Activated CD8-positive, alpha-beta T cell treated with anti-CD3 and anti-CD28 coated beads for 36 hours (primary cell): ENCODE results near the gene SV2B. TPM values are rescaled to one million over a fixed set of nuclear protein-coding genes. Genes with fewer than 3 reads are reported as not detected.

Source experiments
- ATAC-seq: fragments of 200-7000 bp; cut with Tn5 transposase; one replicate; pipeline ENCODE4 v1.10.0; 2021; ENCODE audit warnings: mild to moderate bottlenecking, moderate library complexity
- CTCF ChIA-PET: fragments of 350-600 bp; sonication (Branson Sonifier 250); formaldehyde crosslinking; loops from one replicate; lab custom pipeline; 2021; ENCODE audit warnings: antibody characterized with exemption; lab: Charles Lee
- POLR2A ChIA-PET: fragments of 350-600 bp; sonication (Branson Sonifier 250); formaldehyde crosslinking; loops from one replicate; lab custom pipeline; 2021; ENCODE audit warnings: antibody characterized with exemption; lab: Charles Lee
- DNase-seq: peaks from one replicate; pipeline ENCODE4 v3.0.0-alpha.2; 2020
- H3K27ac Mint-ChIP-seq: one replicate; pipeline ENCODE4 v1.8.0; 2021; ENCODE audit warnings: mild to moderate bottlenecking, mixed read lengths
- H3K27me3 Mint-ChIP-seq: one replicate; pipeline ENCODE4 v1.8.0; 2021; ENCODE audit warnings: mixed read lengths
- H3K36me3 Mint-ChIP-seq: one replicate; pipeline ENCODE4 v1.8.0; 2021; ENCODE audit warnings: low read depth, mixed read lengths
- H3K4me1 Mint-ChIP-seq: one replicate; pipeline ENCODE4 v1.8.0; 2021; ENCODE audit warnings: low read depth, mixed read lengths
- H3K4me3 Mint-ChIP-seq: one replicate; pipeline ENCODE4 v1.8.0; 2021; ENCODE audit warnings: mild to moderate bottlenecking, moderate library complexity, mixed read lengths
- H3K9me3 Mint-ChIP-seq: one replicate; pipeline ENCODE4 v1.8.0; 2021; ENCODE audit warnings: mixed read lengths
- intact Hi-C: fragments of 100-400 bp; cut with micrococcal nuclease; formaldehyde crosslinking; loops from one replicate; pipeline ENCODE4 v1.10.0; 2022
- total RNA-seq, 2 experiments: library from RNA; stranded (reverse); gene quantifications; one replicate each; pipeline ENCODE4 v1.2.3, GENCODE V29; 2021
- TF ChIP-seq, protein P1 (sequence below): fragments of 200-600 bp; IDR thresholded peaks from one replicate; pipeline ENCODE4 v1.8.0; 2022; ENCODE audit warnings: antibody characterized with exemption, mild to moderate bottlenecking

The SV2B gene
- total RNA-seq, 2 experiments from 2014 or later = not detected

DNA sequence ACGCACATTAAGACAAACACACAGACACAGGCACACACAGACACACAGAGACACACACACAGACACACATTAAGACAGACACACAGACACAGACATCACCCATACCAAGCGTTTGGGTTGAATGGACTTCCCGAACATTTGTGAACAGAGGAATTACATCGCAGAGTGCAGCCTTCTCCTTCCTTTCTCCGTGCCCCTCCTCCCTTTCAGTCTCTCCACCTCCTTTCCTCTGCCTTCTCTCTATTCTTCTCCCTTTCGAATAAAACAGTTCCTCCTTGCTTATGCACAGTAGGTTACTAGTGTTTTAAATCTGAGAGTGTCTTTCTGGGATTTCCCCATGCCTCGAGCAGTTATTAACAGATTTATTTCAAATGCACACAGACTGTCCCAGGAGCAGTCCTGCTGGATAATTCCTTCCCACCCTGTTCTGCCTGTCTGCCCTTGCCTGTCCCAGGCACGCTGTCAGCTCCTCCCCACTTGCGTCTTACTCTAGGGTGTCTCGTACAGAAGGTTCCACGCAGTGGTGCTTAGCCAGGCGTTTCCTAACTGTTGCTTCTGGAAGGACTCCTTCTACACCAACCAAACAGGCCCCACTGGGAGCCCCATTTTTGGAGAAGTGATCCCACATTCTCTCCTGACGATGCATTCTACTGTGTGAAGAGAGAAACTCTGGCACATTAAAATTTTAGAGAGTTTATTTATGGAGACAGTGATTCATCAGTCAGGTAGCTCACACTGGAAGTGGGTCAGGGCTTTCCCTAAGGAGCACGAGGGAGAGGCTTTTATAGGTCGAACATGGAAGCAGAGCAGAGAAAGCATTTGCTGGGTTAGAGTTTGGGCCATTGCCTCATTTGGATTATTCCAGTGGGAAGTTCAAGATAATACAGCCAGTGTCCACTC lies 163.8 kb downstream of the SV2B start:
- no peaks in the 10 kb centered on the region for H3K36me3 Mint-ChIP-seq
- peaks cover 15% of the 10 kb centered on the region for H3K27me3 Mint-ChIP-seq
- no peaks in the 10 kb centered on the region for H3K4me1 Mint-ChIP-seq
- TF ChIP-seq, protein P1, sequence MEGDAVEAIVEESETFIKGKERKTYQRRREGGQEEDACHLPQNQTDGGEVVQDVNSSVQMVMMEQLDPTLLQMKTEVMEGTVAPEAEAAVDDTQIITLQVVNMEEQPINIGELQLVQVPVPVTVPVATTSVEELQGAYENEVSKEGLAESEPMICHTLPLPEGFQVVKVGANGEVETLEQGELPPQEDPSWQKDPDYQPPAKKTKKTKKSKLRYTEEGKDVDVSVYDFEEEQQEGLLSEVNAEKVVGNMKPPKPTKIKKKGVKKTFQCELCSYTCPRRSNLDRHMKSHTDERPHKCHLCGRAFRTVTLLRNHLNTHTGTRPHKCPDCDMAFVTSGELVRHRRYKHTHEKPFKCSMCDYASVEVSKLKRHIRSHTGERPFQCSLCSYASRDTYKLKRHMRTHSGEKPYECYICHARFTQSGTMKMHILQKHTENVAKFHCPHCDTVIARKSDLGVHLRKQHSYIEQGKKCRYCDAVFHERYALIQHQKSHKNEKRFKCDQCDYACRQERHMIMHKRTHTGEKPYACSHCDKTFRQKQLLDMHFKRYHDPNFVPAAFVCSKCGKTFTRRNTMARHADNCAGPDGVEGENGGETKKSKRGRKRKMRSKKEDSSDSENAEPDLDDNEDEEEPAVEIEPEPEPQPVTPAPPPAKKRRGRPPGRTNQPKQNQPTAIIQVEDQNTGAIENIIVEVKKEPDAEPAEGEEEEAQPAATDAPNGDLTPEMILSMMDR = no peak
- POLR2A ChIA-PET = no interaction called here
- H3K27ac Mint-ChIP-seq = no peak overlapping the region
- ATAC-seq = no peak
- no peaks in the 10 kb centered on the region for H3K9me3 Mint-ChIP-seq
- intact Hi-C loops = no loop called here
- no peak overlapping the region for H3K4me3 Mint-ChIP-seq
- CTCF ChIA-PET = no interaction called here
- no peak for DNase-seq

DNA sequence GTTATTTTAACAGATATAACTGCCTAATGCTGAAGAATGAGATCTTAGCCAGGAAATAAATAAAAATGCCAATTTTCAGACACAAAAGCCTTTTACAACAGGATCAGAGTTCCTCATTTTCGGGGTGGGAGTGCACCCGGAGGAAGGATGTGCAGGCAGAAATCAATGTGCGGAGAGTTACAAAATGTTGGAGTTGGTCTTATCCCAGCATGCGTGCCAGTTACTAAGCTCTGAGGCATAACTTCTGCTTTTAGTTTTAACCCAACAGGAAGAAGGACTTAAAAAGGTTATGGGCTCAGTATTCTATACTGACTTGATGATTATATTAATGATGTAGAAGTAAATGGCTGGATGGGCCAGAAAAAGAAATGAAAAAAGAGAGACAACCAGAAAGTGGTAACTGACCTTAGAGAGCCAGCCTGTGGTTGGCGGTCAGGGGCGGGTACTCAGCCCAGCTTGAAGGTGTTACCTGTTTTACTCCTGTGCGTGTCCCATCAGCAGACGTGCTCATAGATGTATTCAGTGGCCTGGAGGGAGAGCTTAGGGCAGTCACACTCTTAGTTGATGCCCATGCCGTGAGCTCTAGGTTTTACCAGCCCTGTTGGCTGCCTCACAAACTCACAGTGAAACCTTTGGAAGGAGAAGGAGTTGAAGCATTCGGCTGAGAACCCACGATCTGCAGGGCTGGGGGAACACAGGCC lies 164.7 kb downstream of the SV2B start:
- ATAC-seq (no peak), DNase-seq (no peak)
- no peaks in the 10 kb centered on the region for H3K36me3 Mint-ChIP-seq
- intact Hi-C loops = no loop called here
- TF ChIP-seq, protein P1 = no peak
- H3K27me3 Mint-ChIP-seq = peaks cover 12% of the 10 kb centered on the region
- H3K4me3 Mint-ChIP-seq = no peak overlapping the region
- H3K27ac Mint-ChIP-seq = no peak overlapping the region
- POLR2A ChIA-PET = no interaction called here
- CTCF ChIA-PET = interaction anchor here (1.9 to 3.1 kb wide), 2 partner anchors 18 to 209 kb away, joined by 6 to 13 read pairs; no protein-coding TSS in a partner anchor
- H3K4me1 Mint-ChIP-seq = no peaks in the 10 kb centered on the region
- H3K9me3 Mint-ChIP-seq = no peaks in the 10 kb centered on the region

DNA sequence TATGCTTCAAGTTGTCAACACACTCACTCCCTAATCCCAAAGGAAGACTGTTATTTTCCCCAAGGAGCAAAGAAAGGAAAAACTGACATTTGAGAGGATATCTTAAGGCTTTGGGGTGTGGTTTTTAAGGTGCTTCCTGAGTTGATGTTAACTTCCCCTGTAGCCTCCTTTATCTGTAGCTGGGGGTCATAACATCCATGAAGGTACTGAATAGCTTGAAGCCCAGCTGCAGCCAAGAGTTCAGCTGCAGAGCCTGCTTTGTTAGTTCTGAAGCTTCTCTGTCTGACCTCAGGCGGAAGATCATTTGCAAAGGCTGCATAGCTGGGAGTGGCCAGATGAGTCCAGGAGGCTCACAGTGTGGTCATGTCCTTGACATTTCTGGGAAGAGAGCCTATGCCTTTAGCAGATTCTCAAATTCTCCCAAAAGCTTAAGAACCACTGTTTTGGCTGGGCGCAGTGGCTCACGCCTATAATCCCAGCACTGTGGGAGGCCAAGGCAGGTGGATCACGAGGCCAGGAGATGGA lies 165.4 kb downstream of the SV2B start:
- TF ChIP-seq, protein P1 = no peak
- Mint-ChIP-seq H3K9me3 (no peaks in the 10 kb centered on the region), H3K4me3 (no peak overlapping the region), H3K27me3 (peaks cover 12% of the 10 kb centered on the region), H3K4me1 (no peaks in the 10 kb centered on the region), H3K36me3 (no peaks in the 10 kb centered on the region), H3K27ac (no peak overlapping the region)
- ATAC-seq (no peak), DNase-seq (no peak)
- POLR2A ChIA-PET = no interaction called here
- intact Hi-C loops = no loop called here
- CTCF ChIA-PET = interaction anchor here (1.9 to 3.1 kb wide), 2 partner anchors 18 to 210 kb away, joined by 6 to 13 read pairs; no protein-coding TSS in a partner anchor

DNA sequence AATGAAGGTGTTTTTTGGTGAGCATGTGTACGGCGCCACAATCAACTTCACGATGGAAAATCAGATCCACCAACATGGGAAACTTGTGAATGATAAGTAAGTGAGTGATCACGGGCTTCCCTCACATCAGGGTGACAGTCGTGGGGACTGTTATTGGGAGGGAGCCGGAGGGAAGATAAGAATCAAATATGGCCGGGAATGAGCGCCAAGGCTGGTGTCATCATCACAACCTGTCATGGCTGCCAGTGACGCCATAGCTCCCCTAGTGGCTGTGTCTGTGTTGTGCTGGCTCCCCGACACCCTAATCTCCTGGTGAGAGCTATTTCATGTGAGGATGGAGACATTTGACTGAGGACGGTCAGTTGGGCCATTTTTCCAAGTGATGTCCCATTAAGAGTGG lies 168.5 kb downstream of the SV2B start:
- ATAC-seq (no peak), DNase-seq (peak; percentile 40)
- peaks cover 17% of the 10 kb centered on the region for H3K27me3 Mint-ChIP-seq
- ChIA-PET CTCF (interaction anchor here (0.7 to 2.9 kb wide), 11 partner anchors 10 to 312 kb away, joined by 3 to 29 read pairs (median 4); no protein-coding TSS in a partner anchor), POLR2A (no interaction called here)
- no peaks in the 10 kb centered on the region for H3K9me3 Mint-ChIP-seq
- TF ChIP-seq, protein P1 = peak; percentile 23
- no peak overlapping the region for H3K4me3 Mint-ChIP-seq
- H3K27ac Mint-ChIP-seq = no peak overlapping the region
- H3K36me3 Mint-ChIP-seq = no peaks in the 10 kb centered on the region
- no peaks in the 10 kb centered on the region for H3K4me1 Mint-ChIP-seq
- intact Hi-C loops = no loop called here
